H1 (cell line): ENCODE results near the gene PLCL2. TPM values are rescaled to one million over a fixed set of nuclear protein-coding genes. Genes with fewer than 3 reads are reported as not detected.

Experiments used
- BCL11A ChIP-seq, 2 experiments: IDR thresholded peaks; one replicate each; pipeline ENCODE4 v1.6.1; 2011; ENCODE audit warnings: low read depth in 2 of 2, low read length in 2 of 2, mild to moderate bottlenecking in 2 of 2
- CTCF ChIP-seq, 3 experiments: IDR thresholded peaks; 1 replicate in 2 of 3; 2 replicates in 1 of 3; pipeline versions ENCODE4 v1.5.1 to v1.6.1; 2011; ENCODE audit warnings: low read length in 3 of 3, mild to moderate bottlenecking in 3 of 3, inconsistent platforms in 2 of 3, low read depth in 1 of 3, moderate library complexity in 1 of 3; ENCODE audit not compliant: insufficient read depth in 1 of 3; ENCODE audit errors: control extremely low read depth in 1 of 3
- POLR2AphosphoS5 ChIP-seq: IDR thresholded peaks from 2 replicates; pipeline ENCODE4 v1.6.1; 2011; ENCODE audit warnings: low read depth, low read length
- SIN3A ChIP-seq, 2 experiments: IDR thresholded peaks in 1 of 2; conservative IDR thresholded peaks in 1 of 2; 2 replicates each; pipeline ENCODE4 v1.6.1; 2011 to 2012; ENCODE audit warnings: low read length in 2 of 2, improper control_type of control experiment in 1 of 2, low read depth in 1 of 2, mild to moderate bottlenecking in 1 of 2
- polyA plus RNA-seq, 7 experiments: library from polyadenylated mRNA; depleted of rRNA in 3 of 7; stranded (reverse) in 5 of 7; unstranded in 2 of 7; fragments of >200 nt in 5 of 7; fragments of 200-250 nt in 2 of 7; gene quantifications; 1 replicate in 5 of 7; 2 replicates in 1 of 7; 4 replicates in 1 of 7; pipeline versions ENCODE4 v1.2.1 to v1.2.3, GENCODE V29; 2011 to 2013; ENCODE audit warnings: missing spikeins in 2 of 7, mixed read lengths in 2 of 7
- total RNA-seq: library from RNA; stranded (reverse); fragmentation: NEBNext Ultra II Directional; extraction: Animal tissue kit (Norgen Biotek cat#: 25700); gene quantifications from 2 replicates; pipeline ENCODE4 v1.2.1, GENCODE V29; 2021

PLCL2 gene
- total and polyA plus RNA-seq, 2 of the 8 experiments (the other 6 are each of a cell fraction or from before 2014, with no cell fraction given) = 3.5 to 6.8 TPM

GRCh38 chr3:16929311-16929710 lies 44.6 kb downstream of the PLCL2 start (continued):
- no peak for TF ChIP-seq CTCF (IDR thresholded peaks at IDR 0.05; ENCODE audit: control extremely low read depth in 1 of 3, insufficient read depth in 1 of 3, low read depth in 1 of 3, low read length in 3 of 3)
- no peak for TF ChIP-seq BCL11A (IDR thresholded peaks at IDR 0.05; ENCODE audit: low read depth in 2 of 2, low read length in 2 of 2)
- no peak for TF ChIP-seq SIN3A (conservative IDR thresholded peaks at IDR 0.05 in 1 of 2, IDR thresholded peaks at IDR 0.05 in 1 of 2; ENCODE audit: low read depth in 1 of 2, low read length in 2 of 2)
- no peak for TF ChIP-seq POLR2AphosphoS5
- TF ChIP-seq, all 59 proteins: peak for 0
